HEK293 (cell line): Measurements from ENCODE around the gene GNB1.

ENCODE experiments used
- CTCF ChIA-PET: fragments of 350-600 bp; formaldehyde crosslinking; extraction: SDS; loops from one replicate; lab custom pipeline; 2021; ENCODE audit warnings: antibody characterized with exemption; lab: Yijun Ruan, JAX
- POLR2A ChIA-PET: fragments of 300-600 bp; formaldehyde crosslinking; extraction: SDS; loops from one replicate; lab custom pipeline; 2020; ENCODE audit warnings: antibody characterized with exemption, inconsistent platforms; lab: Yijun Ruan, JAX
- H3K27ac ChIP-seq: fragments of 200-500 bp; sonication (Bioruptor generic); 2 replicates; pipeline ENCODE4 v1.5.1; 2014; ENCODE audit warnings: low read depth, low read length, control low read depth, inconsistent platforms; ENCODE audit errors: extremely low read depth
- H3K36me3 ChIP-seq, 2 experiments: fragments of 200-500 bp in 1 of 2; sonication (Bioruptor generic) in 1 of 2; 1 replicate in 1 of 2; 2 replicates in 1 of 2; pipeline ENCODE4 v1.5.1; 2014 to 2017; ENCODE audit warnings: inconsistent platforms in 2 of 2, low read length in 2 of 2; ENCODE audit not compliant: control insufficient read depth in 2 of 2, insufficient read depth in 1 of 2
- H3K4me1 ChIP-seq: fragments of 200-500 bp; sonication (Bioruptor generic); 2 replicates; pipeline ENCODE4 v1.5.1; 2014; ENCODE audit warnings: mild to moderate bottlenecking, low read length, inconsistent platforms; ENCODE audit not compliant: control insufficient read depth, insufficient read depth
- H3K4me3 ChIP-seq: 2 replicates; pipeline ENCODE4 v1.5.1; 2011; ENCODE audit warnings: low read depth, mild to moderate bottlenecking, control low read depth, low read length, moderate library complexity
- H3K9me3 ChIP-seq: fragments of 200-500 bp; sonication (Bioruptor generic); 2 replicates; pipeline ENCODE4 v1.5.1; 2014; ENCODE audit warnings: low read depth, low read length, inconsistent platforms; ENCODE audit not compliant: control insufficient read depth, insufficient read depth
- GLI2 ChIP-seq: fragments of 450-650 bp; formaldehyde crosslinking; IDR thresholded peaks from 2 replicates; pipeline ENCODE4; 2017; ENCODE audit warnings: missing biosample characterization, missing genetic modification characterization, low read depth, borderline replicate concordance
- HOXC10 ChIP-seq: sonication (generic); formaldehyde crosslinking; IDR thresholded peaks from 2 replicates; pipeline ENCODE4 v1.8.1; 2023; ENCODE audit warnings: mild to moderate bottlenecking, missing genetic modification reagents
- HOXD13 ChIP-seq: sonication (generic); formaldehyde crosslinking; IDR thresholded peaks from 2 replicates; pipeline ENCODE4 v1.8.0; 2022; ENCODE audit warnings: missing genetic modification reagents, borderline replicate concordance
- IKZF3 ChIP-seq: fragments of 450-650 bp; IDR thresholded peaks from 2 replicates; pipeline ENCODE4 v1.5.0; 2018; ENCODE audit warnings: missing biosample characterization, mild to moderate bottlenecking, missing genetic modification characterization, moderate library complexity
- KLF1 ChIP-seq: fragments of 450-650 bp; formaldehyde crosslinking; IDR thresholded peaks from 2 replicates; pipeline ENCODE4 v1.5.1; 2016; ENCODE audit warnings: missing biosample characterization, missing genetic modification characterization
- MYNN ChIP-seq: fragments of 450-650 bp; formaldehyde crosslinking; IDR thresholded peaks from 2 replicates; pipeline ENCODE4 v1.5.1; 2016; ENCODE audit warnings: missing biosample characterization, missing genetic modification characterization, borderline replicate concordance
- OSR2 ChIP-seq: fragments of 450-650 bp; formaldehyde crosslinking; IDR thresholded peaks from 2 replicates; pipeline ENCODE4 v1.5.1; 2016; ENCODE audit warnings: missing biosample characterization, missing genetic modification characterization
- PRDM6 ChIP-seq: fragments of 450-650 bp; formaldehyde crosslinking; IDR thresholded peaks from 2 replicates; pipeline ENCODE4 v1.5.1; 2017; ENCODE audit warnings: missing biosample characterization, missing genetic modification characterization
- SETDB1 ChIP-seq: IDR thresholded peaks from one replicate; pipeline ENCODE4 v1.6.1; 2017; ENCODE audit warnings: mild to moderate bottlenecking, low read length, moderate library complexity, mixed read lengths; ENCODE audit not compliant: insufficient read length
- SP7 ChIP-seq: fragments of 450-650 bp; formaldehyde crosslinking; IDR thresholded peaks from 2 replicates; pipeline ENCODE4 v1.5.1; 2016; ENCODE audit warnings: missing biosample characterization, missing genetic modification characterization
- TSHZ1 ChIP-seq: fragments of 450-650 bp; formaldehyde crosslinking; IDR thresholded peaks from 2 replicates; pipeline ENCODE4 v1.5.1; 2016; ENCODE audit warnings: missing biosample characterization, missing genetic modification characterization, borderline replicate concordance
- ZBTB20 ChIP-seq: fragments of 450-650 bp; formaldehyde crosslinking; IDR thresholded peaks from 2 replicates; pipeline ENCODE4 v1.5.1; 2016; ENCODE audit warnings: missing biosample characterization, missing genetic modification characterization
- ZBTB6 ChIP-seq: fragments of 450-650 bp; formaldehyde crosslinking; IDR thresholded peaks from 2 replicates; pipeline ENCODE4 v1.5.1; 2017; ENCODE audit warnings: missing biosample characterization, missing genetic modification characterization
- ZBTB7A ChIP-seq: fragments of 450-650 bp; formaldehyde crosslinking; IDR thresholded peaks from 2 replicates; pipeline ENCODE4 v1.5.1; 2016; ENCODE audit warnings: low read depth, missing biosample characterization, missing genetic modification characterization
- ZNF121 ChIP-seq: fragments of 450-650 bp; formaldehyde crosslinking; IDR thresholded peaks from 2 replicates; pipeline ENCODE4 v1.5.1; 2016; ENCODE audit warnings: missing biosample characterization, missing genetic modification characterization
- ZNF138 ChIP-seq: fragments of 450-650 bp; formaldehyde crosslinking; IDR thresholded peaks from 2 replicates; pipeline ENCODE4 v1.5.1; 2016; ENCODE audit warnings: missing biosample characterization, missing genetic modification characterization, borderline replicate concordance
- ZNF223 ChIP-seq: fragments of 450-650 bp; formaldehyde crosslinking; IDR thresholded peaks from 2 replicates; pipeline ENCODE4 v1.5.1; 2016; ENCODE audit warnings: missing biosample characterization, missing genetic modification characterization
- ZNF248 ChIP-seq: fragments of 450-650 bp; formaldehyde crosslinking; IDR thresholded peaks from 2 replicates; pipeline ENCODE4 v1.5.1; 2017; ENCODE audit warnings: missing biosample characterization, missing genetic modification characterization
- ZNF354C ChIP-seq: fragments of 450-650 bp; formaldehyde crosslinking; IDR thresholded peaks from 2 replicates; pipeline ENCODE4 v1.5.1; 2016; ENCODE audit warnings: missing biosample characterization, missing genetic modification characterization, low read depth, borderline replicate concordance
- ZNF404 ChIP-seq: fragments of 450-650 bp; formaldehyde crosslinking; IDR thresholded peaks from 2 replicates; pipeline ENCODE4 v1.5.1; 2017; ENCODE audit warnings: missing biosample characterization, missing genetic modification characterization
- ZNF488 ChIP-seq: fragments of 450-650 bp; formaldehyde crosslinking; IDR thresholded peaks from 2 replicates; pipeline ENCODE4 v1.5.1; 2016; ENCODE audit warnings: missing biosample characterization, missing genetic modification characterization
- ZNF549 ChIP-seq: fragments of 450-650 bp; IDR thresholded peaks from 2 replicates; pipeline ENCODE4 v1.5.1; 2018; ENCODE audit warnings: missing biosample characterization, missing genetic modification characterization, mild to moderate bottlenecking, inconsistent platforms, moderate library complexity
- ZNF571 ChIP-seq: fragments of 450-650 bp; formaldehyde crosslinking; IDR thresholded peaks from 2 replicates; pipeline ENCODE4 v1.5.0; 2017; ENCODE audit warnings: missing biosample characterization, missing genetic modification characterization
- ZNF792 ChIP-seq: fragments of 450-650 bp; formaldehyde crosslinking; IDR thresholded peaks from 2 replicates; pipeline ENCODE4 v1.5.1; 2016; ENCODE audit warnings: missing biosample characterization, missing genetic modification characterization

Gene GNB1

GRCh38 chr1:1771096-1771495 lies 119.8 kb downstream of the GNB1 start:
- Histone ChIP-seq H3K27ac (no peak overlapping the region), H3K9me3 (no peaks in the 10 kb centered on the region), H3K36me3 (peaks cover 25 to 73% of the 10 kb centered on the region in 2 experiments; a peak in 2 of 3 replicates), H3K4me1 (no peaks in the 10 kb centered on the region), H3K4me3 (no peak overlapping the region)
- ChIA-PET POLR2A (no interaction called here), CTCF (interaction anchor here (1.2 kb wide), 1 partner anchor 8 kb away, joined by 3 read pairs; no protein-coding TSS in a partner anchor)
- TF ChIP-seq SETDB1 (peak; percentile 77), ZNF121 (tag by site-specific recombination) (no peak), ZNF549 (tag by site-specific recombination) (0 out of 2 replicates have a peak, but pooled peaks have one; percentile 47), OSR2 (tag by site-specific recombination) (no peak), ZNF248 (tag by site-specific recombination) (peak; percentile 100), ZNF488 (tag by site-specific recombination) (no peak)

- H3K36me3 ChIP-seq = peaks cover 32 to 72% of the 10 kb centered on the region in 2 experiments; a peak in 2 of 3 replicates
- ChIA-PET CTCF (no interaction called here), POLR2A (no interaction called here)
- H3K4me3 ChIP-seq = no peak overlapping the region
- H3K9me3 ChIP-seq = no peaks in the 10 kb centered on the region
- H3K27ac ChIP-seq = no peak overlapping the region
- no peaks in the 10 kb centered on the region for H3K4me1 ChIP-seq
- TF ChIP-seq SETDB1 (peak; percentile 75), ZNF404 (tag by site-specific recombination) (no peak)
Observed at GRCh38 chr1:1770102-1770501, 120.8 kb downstream of the GNB1 start.

- Histone ChIP-seq H3K4me3 (no peak overlapping the region), H3K27ac (no peak overlapping the region), H3K4me1 (no peaks in the 10 kb centered on the region), H3K9me3 (no peaks in the 10 kb centered on the region), H3K36me3 (peaks cover 28 to 78% of the 10 kb centered on the region in 2 experiments; a peak in 2 of 3 replicates)
- ChIA-PET POLR2A (no interaction called here), CTCF (interaction anchor here (0.6 to 0.7 kb wide), 2 partner anchors 74 to 137 kb away, joined by 3 to 6 read pairs; no protein-coding TSS in a partner anchor)
- no peak for TF ChIP-seq ZBTB7A (tag by site-specific recombination)
- no peak for TF ChIP-seq GLI2 (tag by site-specific recombination)
- no peak for TF ChIP-seq ZBTB20 (tag by site-specific recombination)
- no peak for TF ChIP-seq SP7 (tag by site-specific recombination)
- TF ChIP-seq ZNF792 (tag by site-specific recombination) = no peak
- no peak for TF ChIP-seq KLF1 (tag by site-specific recombination)
- no peak for TF ChIP-seq MYNN (tag by site-specific recombination)
- TF ChIP-seq ZNF138 (tag by site-specific recombination) = no peak
- TF ChIP-seq HOXC10 (CRISPR knock-in tag) = no peak
- TF ChIP-seq ZNF571 (tag by site-specific recombination) = no peak
- TF ChIP-seq ZBTB6 (tag by site-specific recombination) = no peak
- no peak for TF ChIP-seq IKZF3 (tag by site-specific recombination)
- TF ChIP-seq PRDM6 (tag by site-specific recombination) = no peak
- TF ChIP-seq TSHZ1 = no peak
- no peak for TF ChIP-seq ZNF354C
- TF ChIP-seq ZNF223 = no peak
- TF ChIP-seq HOXD13 (CRISPR knock-in tag) = no peak
Observed at GRCh38 chr1:1768249-1768992, 122.5 kb downstream of the GNB1 start.
